ENCODE data around the gene EXOC3L4.

- TF ChIP-seq POLR2A (IDR thresholded peaks at IDR 0.05; ENCODE audit: low read length) (no peak), GATA1 (IDR thresholded peaks at IDR 0.05; ENCODE audit: low read depth, low read length) (no peak)
Observed at GRCh38 chr14:103059556-103059955, 35.0 kb upstream of the EXOC3L4 start.
